Calu3 (cell line): ENCODE measurements around the gene GALNT14. TPM values are rescaled to one million over a fixed set of nuclear protein-coding genes. Genes with fewer than 3 reads are reported as not detected.

Source experiments
- BruUV-seq: library from RNA; stranded (reverse); fragments of 400-500 nt; replicated peaks from 2 replicates; lab custom pipeline; 2021; lab: Mats Ljungman, UMichigan
- CTCF ChIA-PET: fragments of 300-600 bp; sonication (Branson Sonifier 250); formaldehyde crosslinking; loops from one replicate; lab custom pipeline; 2022; ENCODE audit warnings: antibody characterized with exemption; lab: Charles Lee
- DNase-seq: peaks from one replicate; pipeline ENCODE4 v3.0.0; 2022
- H3K27ac Mint-ChIP-seq: one replicate; pipeline ENCODE4 v1.8.0; 2022; ENCODE audit warnings: mixed read lengths; ENCODE audit not compliant: unreplicated experiment
- H3K27me3 Mint-ChIP-seq: one replicate; pipeline ENCODE4 v1.8.0; 2022; ENCODE audit warnings: mixed read lengths; ENCODE audit not compliant: unreplicated experiment
- H3K36me3 Mint-ChIP-seq: one replicate; pipeline ENCODE4 v1.8.0; 2022; ENCODE audit warnings: mild to moderate bottlenecking, moderate library complexity, mixed read lengths; ENCODE audit not compliant: insufficient read depth, unreplicated experiment
- H3K4me1 Mint-ChIP-seq: one replicate; pipeline ENCODE4 v1.8.0; 2022; ENCODE audit warnings: mild to moderate bottlenecking, low read depth, mixed read lengths; ENCODE audit not compliant: unreplicated experiment
- H3K4me3 Mint-ChIP-seq: one replicate; pipeline ENCODE4 v1.8.0; 2022; ENCODE audit warnings: mild to moderate bottlenecking, low read depth, moderate library complexity, mixed read lengths; ENCODE audit not compliant: unreplicated experiment
- H3K9me3 Mint-ChIP-seq: one replicate; pipeline ENCODE4 v1.8.0; 2022; ENCODE audit warnings: low read depth, mixed read lengths; ENCODE audit not compliant: unreplicated experiment
- CTCF ChIP-seq: fragments of 200-600 bp; IDR thresholded peaks from one replicate; pipeline ENCODE4 v1.8.0; 2022; ENCODE audit warnings: antibody characterized with exemption; ENCODE audit not compliant: unreplicated experiment
- intact Hi-C: fragments of 100-400 bp; cut with micrococcal nuclease; formaldehyde crosslinking; loops from one replicate; pipeline ENCODE4 v1.10.0; 2022; ENCODE audit not compliant: unreplicated experiment
- total RNA-seq: library from RNA; stranded (reverse); gene quantifications from 2 replicates; pipeline ENCODE4 v1.2.3, GENCODE V29; 2022

Gene GALNT14
- total RNA-seq, 1 experiment from 2014 or later, result 61.9 TPM

- no peak overlapping the region for H3K27ac Mint-ChIP-seq
- intact Hi-C loops, result no loop called here
- no peak for TF ChIP-seq CTCF
- H3K4me1 Mint-ChIP-seq, result peaks cover 13% of the 10 kb centered on the region
- no peak overlapping the region for H3K4me3 Mint-ChIP-seq
- BruUV-seq, result no TSS peak
- DNase-seq, result no peak
- no peaks in the 10 kb centered on the region for H3K27me3 Mint-ChIP-seq
- CTCF ChIA-PET, result no interaction called here
- no peaks in the 10 kb centered on the region for H3K9me3 Mint-ChIP-seq
- peaks cover 4% of the 10 kb centered on the region for H3K36me3 Mint-ChIP-seq
Measured at GRCh38 chr2:30971231-30972025, 166.8 kb downstream of the GALNT14 start.

- peak overlapping the region; percentile 50 for H3K27ac Mint-ChIP-seq
- no peak overlapping the region for H3K4me3 Mint-ChIP-seq
- TF ChIP-seq CTCF, result no peak
- BruUV-seq, result no TSS peak
- no peaks in the 10 kb centered on the region for H3K27me3 Mint-ChIP-seq
- CTCF ChIA-PET, result interaction anchor here (0.6 kb wide), 2 partner anchors 82 to 768 kb away, joined by 3 to 5 read pairs; no protein-coding TSS in a partner anchor
- H3K4me1 Mint-ChIP-seq, result peaks cover 13% of the 10 kb centered on the region
- DNase-seq, result peak; percentile 9
- intact Hi-C loops, result no loop called here
- peaks cover 4% of the 10 kb centered on the region for H3K36me3 Mint-ChIP-seq
- H3K9me3 Mint-ChIP-seq, result no peaks in the 10 kb centered on the region
Measured at GRCh38 chr2:30968660-30969397, 169.4 kb downstream of the GALNT14 start.

GRCh38 chr2:30966786-30967185 lies 171.5 kb downstream of the GALNT14 start:
- no peaks in the 10 kb centered on the region for H3K27me3 Mint-ChIP-seq
- intact Hi-C loops, result no loop called here
- no peak overlapping the region for H3K27ac Mint-ChIP-seq
- no peak for DNase-seq
- CTCF ChIA-PET, result no interaction called here
- no TSS peak for BruUV-seq
- no peaks in the 10 kb centered on the region for H3K9me3 Mint-ChIP-seq
- peaks cover 4% of the 10 kb centered on the region for H3K36me3 Mint-ChIP-seq
- TF ChIP-seq CTCF, result no peak
- H3K4me3 Mint-ChIP-seq, result no peak overlapping the region
- peaks cover 13% of the 10 kb centered on the region for H3K4me1 Mint-ChIP-seq

GRCh38 chr2:30965022-30965531 lies 173.2 kb downstream of the GALNT14 start:
- no TSS peak for BruUV-seq
- CTCF ChIA-PET, result no interaction called here

More at GRCh38 chr2:30965022-30965531, 173.2 kb downstream of the GALNT14 start:
- Mint-ChIP-seq H3K27me3 (no peaks in the 10 kb centered on the region), H3K4me3 (no peak overlapping the region), H3K27ac (no peak overlapping the region), H3K36me3 (peaks cover 4% of the 10 kb centered on the region), H3K4me1 (peaks cover 13% of the 10 kb centered on the region), H3K9me3 (no peaks in the 10 kb centered on the region)
- intact Hi-C loops, result no loop called here
- no peak for DNase-seq
- TF ChIP-seq CTCF, result no peak
